Suprapubic skin (tissue), 4 donors: ENCODE data around the gene AJAP1. TPM values are rescaled to one million over a fixed set of nuclear protein-coding genes. Genes with fewer than 3 reads are reported as not detected.

Experiments
- DNase-seq, 2 donors: peaks; one replicate each; pipeline ENCODE4 v3.0.0-alpha.2; 2019; ENCODE audit warnings: low spot score in 2 of 2
- H3K27ac ChIP-seq: fragments of 200-600 bp; sonication (generic); one replicate; pipeline ENCODE4 v1.5.1; 2019
- H3K27me3 ChIP-seq: fragments of 200-600 bp; sonication (generic); one replicate; pipeline ENCODE4 v1.5.1; 2019
- H3K36me3 ChIP-seq: fragments of 200-600 bp; sonication (generic); one replicate; pipeline ENCODE4 v1.5.1; 2019
- H3K4me1 ChIP-seq: fragments of 200-600 bp; sonication (generic); one replicate; pipeline ENCODE4 v1.5.1; 2019
- H3K4me3 ChIP-seq: fragments of 200-600 bp; sonication (generic); one replicate; pipeline ENCODE4 v1.5.1; 2019; ENCODE audit warnings: mild to moderate bottlenecking
- H3K9me3 ChIP-seq: fragments of 200-600 bp; sonication (generic); one replicate; pipeline ENCODE4 v1.5.1; 2019
- EP300 ChIP-seq: sonication (generic); formaldehyde crosslinking; IDR thresholded peaks from one replicate; pipeline ENCODE4 v1.6.1; 2017; ENCODE audit warnings: antibody characterized with exemption
- POLR2A ChIP-seq, 2 donors: fragments of 450-650 bp; IDR thresholded peaks; one replicate each; pipeline ENCODE4 v1.6.1; 2017; ENCODE audit warnings: antibody characterized with exemption in 2 of 2, mild to moderate bottlenecking in 2 of 2, moderate library complexity in 2 of 2
- POLR2AphosphoS5 ChIP-seq, 3 donors: sonication (generic); formaldehyde crosslinking; IDR thresholded peaks; one replicate each; pipeline ENCODE4 v1.6.1; 2017; ENCODE audit warnings: antibody characterized with exemption in 3 of 3
- WGBS: methylation state at CpG from one replicate; pipeline ENCODE4 v1.1.5; 2018; 5-methylcytosine and 5-hydroxymethylcytosine counted together
- total RNA-seq, 4 donors: library from RNA; depleted of rRNA; stranded (reverse); fragments of >200 nt; gene quantifications; one replicate each; pipeline ENCODE4 v1.1.0, GENCODE V29; 2016
- TF ChIP-seq, protein P1 (sequence below), 2 donors: fragments of 200-600 bp in 1 of 2; fragments of 450-650 bp in 1 of 2; sonication (generic) in 1 of 2; IDR thresholded peaks; one replicate each; pipeline ENCODE4 v1.5.1; 2016 to 2019; ENCODE audit warnings: antibody characterized with exemption in 2 of 2, mild to moderate bottlenecking in 1 of 2, moderate library complexity in 1 of 2

Gene AJAP1
- total RNA-seq, 4 donors from 2014 or later, result 0.11 to 2.3 (median 0.80) TPM

DNA sequence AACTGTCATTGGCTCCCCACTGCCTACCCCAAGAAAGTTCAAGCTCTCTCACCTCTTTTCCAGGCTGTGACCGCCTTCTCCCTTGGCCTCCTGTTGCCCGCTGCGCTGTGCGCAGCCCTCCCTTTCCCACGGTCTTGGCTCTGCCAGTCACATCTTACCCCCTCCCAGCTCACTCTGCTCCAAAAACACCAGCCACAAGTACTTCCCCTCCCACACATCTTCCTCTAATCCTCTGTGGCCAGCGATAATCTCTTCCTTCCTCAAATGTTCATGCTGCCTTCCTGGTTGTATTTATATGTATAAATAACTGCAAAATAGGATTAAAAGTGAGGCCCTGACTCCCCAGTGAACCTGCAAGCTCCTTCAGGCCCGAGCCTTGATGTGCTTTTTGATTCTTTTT is 81.8 kb downstream of the AJAP1 start:
- no peak for TF ChIP-seq POLR2A (IDR thresholded peaks at IDR 0.05)
- TF ChIP-seq, protein P1, sequence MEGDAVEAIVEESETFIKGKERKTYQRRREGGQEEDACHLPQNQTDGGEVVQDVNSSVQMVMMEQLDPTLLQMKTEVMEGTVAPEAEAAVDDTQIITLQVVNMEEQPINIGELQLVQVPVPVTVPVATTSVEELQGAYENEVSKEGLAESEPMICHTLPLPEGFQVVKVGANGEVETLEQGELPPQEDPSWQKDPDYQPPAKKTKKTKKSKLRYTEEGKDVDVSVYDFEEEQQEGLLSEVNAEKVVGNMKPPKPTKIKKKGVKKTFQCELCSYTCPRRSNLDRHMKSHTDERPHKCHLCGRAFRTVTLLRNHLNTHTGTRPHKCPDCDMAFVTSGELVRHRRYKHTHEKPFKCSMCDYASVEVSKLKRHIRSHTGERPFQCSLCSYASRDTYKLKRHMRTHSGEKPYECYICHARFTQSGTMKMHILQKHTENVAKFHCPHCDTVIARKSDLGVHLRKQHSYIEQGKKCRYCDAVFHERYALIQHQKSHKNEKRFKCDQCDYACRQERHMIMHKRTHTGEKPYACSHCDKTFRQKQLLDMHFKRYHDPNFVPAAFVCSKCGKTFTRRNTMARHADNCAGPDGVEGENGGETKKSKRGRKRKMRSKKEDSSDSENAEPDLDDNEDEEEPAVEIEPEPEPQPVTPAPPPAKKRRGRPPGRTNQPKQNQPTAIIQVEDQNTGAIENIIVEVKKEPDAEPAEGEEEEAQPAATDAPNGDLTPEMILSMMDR (IDR thresholded peaks at IDR 0.05), result no peak
- TF ChIP-seq POLR2AphosphoS5 (IDR thresholded peaks at IDR 0.05), result no peak
- TF ChIP-seq EP300, result no peak
- no peak for DNase-seq
- 64% methylated on average over 7 of the region's 7 CpGs for WGBS
- Histone ChIP-seq H3K36me3 (no peaks in the 10 kb centered on the region), H3K4me1 (no peaks in the 10 kb centered on the region), H3K9me3 (no peaks in the 10 kb centered on the region), H3K27me3 (peaks cover 19% of the 10 kb centered on the region), H3K4me3 (no peak overlapping the region), H3K27ac (no peak overlapping the region)

DNA sequence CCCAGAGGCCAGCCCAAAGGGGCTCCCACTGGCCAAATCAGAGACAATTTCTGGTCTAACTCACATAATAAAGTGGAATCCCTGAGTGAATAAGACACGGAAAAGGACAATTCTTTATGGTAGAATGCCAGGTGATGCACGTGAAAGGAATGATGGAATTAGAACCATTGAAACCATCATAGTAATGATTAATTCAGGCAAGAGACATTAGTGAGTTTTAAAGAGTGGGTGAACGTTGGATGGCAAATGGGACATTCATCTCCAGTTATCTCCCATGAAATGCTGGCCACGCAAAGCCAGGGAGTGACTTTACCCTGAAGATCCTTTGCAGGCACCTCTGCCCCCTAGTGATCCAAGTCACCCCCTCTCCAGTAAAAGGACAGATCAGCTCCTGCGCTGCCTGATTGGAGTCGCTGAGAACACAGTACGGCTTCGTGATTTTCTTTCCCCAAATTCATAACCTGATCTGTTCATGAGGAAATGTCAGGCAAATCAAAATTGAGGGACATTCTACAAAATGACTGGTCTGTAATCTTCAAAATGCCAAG is 87.5 kb downstream of the AJAP1 start:
- no peaks in the 10 kb centered on the region for H3K9me3 ChIP-seq
- 71% methylated on average over 8 of the region's 8 CpGs for WGBS
- no peak for DNase-seq
- no peak for TF ChIP-seq POLR2AphosphoS5 (IDR thresholded peaks at IDR 0.05)
- no peaks in the 10 kb centered on the region for H3K4me1 ChIP-seq
- H3K4me3 ChIP-seq, result no peak overlapping the region
- peaks cover 7% of the 10 kb centered on the region for H3K27me3 ChIP-seq
- H3K36me3 ChIP-seq, result no peaks in the 10 kb centered on the region
- no peak overlapping the region for H3K27ac ChIP-seq

DNA sequence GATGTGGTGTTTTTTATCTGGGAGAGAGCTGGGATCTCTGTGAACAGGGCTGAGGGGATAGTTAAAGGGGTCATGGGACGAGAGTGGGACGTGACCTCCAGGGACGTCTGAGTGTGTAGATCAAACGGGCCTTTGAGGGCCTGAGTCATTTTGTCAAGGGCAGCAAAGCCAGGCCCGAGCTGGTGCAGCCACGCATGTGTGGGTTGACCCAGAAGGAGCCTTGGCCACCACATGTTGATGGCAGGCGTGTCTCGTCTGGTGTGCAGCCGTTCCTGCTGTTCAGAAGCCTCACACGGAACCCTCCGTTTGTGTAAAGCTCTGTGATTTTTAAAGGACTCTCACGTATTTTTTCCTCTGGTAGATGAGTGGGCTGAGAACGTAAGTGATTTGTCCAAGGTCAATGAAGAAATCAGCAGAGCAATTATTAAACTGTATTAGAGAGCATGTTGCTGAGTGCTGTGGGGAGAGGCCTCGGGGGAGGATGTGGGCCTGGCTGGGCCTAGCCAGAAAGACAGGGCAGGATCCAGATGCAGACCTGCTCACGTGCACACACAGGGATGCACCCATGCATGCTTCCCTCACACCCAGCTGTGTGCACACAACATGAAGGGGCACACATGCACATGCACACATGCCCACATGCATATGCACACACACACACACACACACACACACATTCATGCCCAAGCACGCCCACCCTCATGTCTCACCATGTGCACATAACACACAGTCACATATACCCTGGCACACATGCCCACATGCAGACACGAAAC is 89.8 kb downstream of the AJAP1 start:
- Histone ChIP-seq H3K27me3 (peaks cover 7% of the 10 kb centered on the region), H3K4me3 (no peak overlapping the region), H3K4me1 (no peaks in the 10 kb centered on the region), H3K36me3 (no peaks in the 10 kb centered on the region), H3K9me3 (no peaks in the 10 kb centered on the region), H3K27ac (no peak overlapping the region)
- TF ChIP-seq POLR2AphosphoS5 (IDR thresholded peaks at IDR 0.05) (no peak), POLR2A (IDR thresholded peaks at IDR 0.05) (no peak), EP300 (no peak)
- TF ChIP-seq, protein P1 (IDR thresholded peaks at IDR 0.05), result no peak
- DNase-seq, result no peak
- 74% methylated on average over 16 of the region's 17 CpGs for WGBS

DNA sequence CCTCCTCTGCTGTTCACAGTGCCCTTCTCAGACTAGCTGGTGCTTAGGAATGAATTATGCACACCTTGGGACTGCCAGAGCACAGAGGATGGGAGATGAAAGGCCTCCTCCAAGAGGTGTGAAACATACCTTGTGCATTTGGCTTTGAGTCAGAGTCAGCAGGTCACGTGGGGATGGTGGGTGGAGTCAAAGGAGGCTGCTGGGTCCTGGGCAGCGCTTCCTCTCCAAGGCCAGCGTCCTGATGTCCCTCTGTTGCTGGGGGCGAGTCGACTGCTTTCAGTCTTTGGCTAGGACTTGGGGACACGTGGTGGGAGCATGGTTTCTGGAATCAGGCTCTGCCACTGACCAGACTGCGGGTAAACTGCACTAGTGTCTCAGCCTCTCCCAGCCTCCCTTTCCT is 91.2 kb downstream of the AJAP1 start:
- H3K36me3 ChIP-seq, result no peaks in the 10 kb centered on the region
- TF ChIP-seq EP300 (no peak), POLR2A (IDR thresholded peaks at IDR 0.05) (no peak), POLR2AphosphoS5 (IDR thresholded peaks at IDR 0.05) (no peak)
- TF ChIP-seq, protein P1 (IDR thresholded peaks at IDR 0.05), result no peak
- H3K4me1 ChIP-seq, result no peaks in the 10 kb centered on the region
- peaks cover 3% of the 10 kb centered on the region for H3K27me3 ChIP-seq
- no peak overlapping the region for H3K4me3 ChIP-seq
- H3K9me3 ChIP-seq, result no peaks in the 10 kb centered on the region
- no peak overlapping the region for H3K27ac ChIP-seq
- 35% methylated on average over 5 of the region's 7 CpGs for WGBS
- DNase-seq, result no peak

DNA sequence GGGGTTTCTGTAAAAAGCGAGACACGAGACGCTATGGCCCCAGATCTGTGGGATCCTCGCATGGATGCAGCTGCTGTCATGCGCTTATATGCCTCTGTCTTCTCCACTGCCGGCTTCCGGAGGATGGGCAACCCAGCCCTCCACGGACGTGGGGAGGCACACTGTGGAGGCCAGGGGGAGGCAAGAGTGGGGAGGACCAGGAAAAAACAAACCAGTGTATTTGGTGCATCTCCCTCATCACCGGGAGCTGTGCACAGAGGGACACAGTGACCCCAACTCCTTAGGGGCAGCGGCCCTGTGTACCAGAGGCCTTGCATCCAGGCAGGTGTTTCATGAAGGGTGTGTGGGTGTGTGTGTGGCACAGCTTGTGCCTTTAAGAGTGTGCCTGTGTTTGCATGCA is 95.0 kb downstream of the AJAP1 start:
- Histone ChIP-seq H3K9me3 (peaks cover 9% of the 10 kb centered on the region), H3K4me1 (no peaks in the 10 kb centered on the region), H3K27me3 (no peaks in the 10 kb centered on the region), H3K4me3 (no peak overlapping the region), H3K27ac (no peak overlapping the region), H3K36me3 (no peaks in the 10 kb centered on the region)
- DNase-seq, result no peak
- TF ChIP-seq POLR2AphosphoS5 (IDR thresholded peaks at IDR 0.05) (no peak), EP300 (no peak), POLR2A (IDR thresholded peaks at IDR 0.05) (no peak)
- TF ChIP-seq, protein P1 (IDR thresholded peaks at IDR 0.05), result no peak
- whole genome bisulfite sequencing, result 81% methylated on average over 6 of the region's 11 CpGs
